GM13977 (cell line): Measurements from ENCODE around the gene HIRIP3.

ENCODE experiments used
- DNase-seq: peaks from one replicate; pipeline ENCODE4 v3.0.0; 2012; ENCODE audit warnings: low spot score
- CTCF ChIP-seq: IDR thresholded peaks from 2 replicates; pipeline ENCODE4 v1.5.1; 2012; ENCODE audit warnings: mild to moderate bottlenecking, control low read depth; ENCODE audit not compliant: insufficient read depth; ENCODE audit errors: extremely low read depth, missing control alignments
- in situ Hi-C: fragments of 300-500 bp; cut with MboI; formaldehyde crosslinking; loops from one replicate; pipeline ENCODE4 v1.12.0; 2022; ENCODE audit warnings: low sequenced_read_pairs, low pct_unique_long_range_greater_than_20kb, mixed read lengths, inconsistent platforms; ENCODE audit not compliant: unreplicated experiment

HIRIP3 gene

DNA sequence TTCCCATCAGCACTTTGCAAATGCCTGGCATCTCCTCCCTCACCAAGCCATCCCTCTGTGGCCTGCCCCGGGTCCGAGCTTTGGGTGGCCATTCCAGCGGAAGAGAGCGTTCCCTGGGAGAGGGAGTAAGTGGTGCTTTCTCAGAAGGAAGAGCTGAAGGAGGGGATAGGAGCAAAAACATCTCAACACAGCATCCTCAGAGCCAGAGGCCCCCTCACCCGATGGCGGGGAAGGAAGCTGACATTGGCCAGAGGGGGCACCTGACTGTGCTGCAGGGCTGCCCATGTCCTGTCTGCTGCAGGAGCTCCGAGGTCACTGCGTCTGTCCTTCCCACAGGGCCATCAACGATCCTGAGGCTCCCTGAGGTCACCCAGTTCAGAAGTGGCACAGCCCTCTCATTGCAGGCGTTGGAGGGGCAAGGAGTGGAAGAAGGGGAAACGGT is 36.1 kb upstream of the HIRIP3 start:
- no peak for TF ChIP-seq CTCF
- in situ Hi-C loops = no loop called here
- DNase-seq = no peak

DNA sequence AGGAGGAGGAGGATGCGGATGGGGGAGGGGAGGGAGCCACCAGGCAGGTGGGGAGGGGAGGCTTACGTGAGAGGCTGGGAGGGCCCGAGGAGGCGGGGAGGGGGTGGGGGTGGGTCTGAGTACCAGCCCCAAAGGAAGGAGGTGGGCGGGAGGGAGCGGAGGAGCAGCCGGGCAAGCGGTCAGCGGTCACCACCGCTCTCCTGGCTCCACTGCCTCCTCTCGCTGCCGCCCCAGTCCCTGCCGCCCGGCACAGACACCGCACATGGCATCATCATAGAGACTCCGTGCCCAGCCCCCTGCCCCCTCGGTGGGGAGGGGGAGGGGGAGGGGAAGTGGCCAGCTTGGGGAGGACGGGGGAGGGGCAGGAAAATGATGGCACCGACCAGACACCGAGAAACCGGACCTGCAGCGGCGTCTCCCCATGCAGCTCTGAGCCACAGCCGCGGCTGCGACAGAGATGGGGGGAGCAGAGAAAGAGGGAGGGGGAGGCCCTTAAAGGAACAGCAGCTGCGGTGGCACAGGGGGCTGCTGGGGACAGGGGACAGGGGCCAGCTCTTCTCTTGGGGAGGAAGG is 35.5 kb upstream of the HIRIP3 start, which contains the start of gene TLCD3B:
TSS of gene TLCD3B (minus strand) at position 431 of the 573 bp plus-strand sequence. CDS start 744 bp downstream, outside the sequence.
- no peak for TF ChIP-seq CTCF
- in situ Hi-C loops = no loop called here
- no peak for DNase-seq

DNA sequence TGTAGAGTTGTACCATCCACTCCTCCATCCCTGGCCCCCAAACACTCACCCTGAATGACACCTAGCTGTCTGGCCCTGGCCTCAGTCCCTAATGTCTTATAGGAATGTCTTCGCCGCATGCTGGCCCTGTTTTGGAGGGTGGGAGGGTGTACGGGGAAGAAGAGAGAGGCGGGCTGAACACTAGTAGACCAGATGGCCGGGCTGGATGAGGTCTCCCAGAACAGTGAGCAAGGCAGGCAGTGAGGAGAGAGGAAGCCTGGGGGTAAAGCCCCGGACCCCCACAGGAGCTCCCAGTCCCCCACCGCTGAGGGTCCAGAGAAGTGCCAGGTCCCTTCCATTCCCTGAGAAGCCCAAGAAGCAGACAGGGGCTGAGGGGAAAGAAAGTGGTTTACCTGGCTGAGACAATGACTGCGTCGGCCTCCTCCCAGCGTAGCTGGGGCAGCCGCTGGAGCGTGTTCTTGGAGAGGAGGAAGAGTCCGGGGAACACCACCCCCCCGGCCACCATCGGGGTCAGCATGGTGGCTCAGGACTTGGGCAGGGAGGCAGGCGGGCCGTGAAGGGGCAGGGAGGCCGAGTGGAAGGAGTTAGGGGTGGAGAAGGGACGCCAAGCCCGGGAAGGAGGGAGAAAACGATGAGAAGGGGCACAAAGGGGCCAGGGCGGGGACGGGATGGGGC is 34.7 kb upstream of the HIRIP3 start:
- in situ Hi-C loops = no loop called here

GRCh38 chr16:30028438-30029076 is 33.1 kb upstream of the HIRIP3 start:
- no peak for TF ChIP-seq CTCF
- in situ Hi-C loops = loop anchor here (10.0 kb wide), 1 partner anchor 344 kb away; no protein-coding TSS in a partner anchor
- no peak for DNase-seq

More for the DNA sequence above, 34.7 kb upstream of the HIRIP3 start:
- no peak for DNase-seq
- TF ChIP-seq CTCF = no peak

DNA sequence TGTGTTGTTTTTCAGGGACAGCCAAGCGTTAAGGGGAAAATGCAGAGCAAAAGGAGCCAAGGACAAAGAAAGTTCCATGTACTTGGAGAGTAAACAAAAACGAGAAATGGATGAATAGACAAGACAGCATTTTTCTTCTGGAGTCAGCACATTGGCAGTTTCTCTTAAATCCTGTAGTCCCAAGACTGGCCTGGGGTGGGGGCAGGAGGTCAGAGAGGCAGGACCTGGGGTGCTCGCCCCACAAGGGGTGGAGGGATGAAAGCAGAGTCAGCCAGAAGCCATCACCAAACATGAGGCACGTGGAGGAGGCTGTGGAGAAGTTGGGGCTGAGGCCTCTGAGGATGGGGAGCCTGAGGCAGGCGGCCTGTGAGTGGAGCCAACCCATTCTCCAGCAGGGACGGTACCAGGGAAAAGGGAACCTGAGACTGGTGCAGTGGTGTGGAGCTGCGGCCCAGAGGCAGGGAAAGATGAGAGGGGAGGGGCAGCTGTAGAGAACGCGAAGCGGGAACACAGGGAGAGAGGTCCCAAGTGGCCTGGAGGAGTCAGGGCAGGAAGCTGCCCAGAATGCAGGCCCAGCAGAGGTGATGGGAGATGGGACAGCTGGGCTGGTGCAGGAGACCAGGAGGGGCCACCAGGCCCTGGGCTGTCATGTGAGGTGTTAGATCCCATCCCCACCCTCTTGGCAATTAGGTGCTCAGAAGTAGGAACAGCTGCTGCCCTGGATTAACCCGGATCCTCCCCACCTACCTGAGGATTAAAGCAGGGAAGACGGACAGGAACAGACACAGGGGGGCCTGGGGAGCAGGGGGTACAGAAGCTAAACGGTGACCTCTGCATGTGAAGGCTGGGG is 32.4 kb upstream of the HIRIP3 start:
- no peak for TF ChIP-seq CTCF
- no peak for DNase-seq
- in situ Hi-C loops = loop anchor here (10.0 kb wide), 1 partner anchor 343 kb away; no protein-coding TSS in a partner anchor

GRCh38 chr16:30026449-30026848 is 31.0 kb upstream of the HIRIP3 start:
- TF ChIP-seq CTCF = no peak
- no peak for DNase-seq
- in situ Hi-C loops = loop anchor here (10.0 kb wide), 1 partner anchor 342 kb away; no protein-coding TSS in a partner anchor
